Endothelial cell (in vitro differentiated cells): Measurements from ENCODE around the gene SBK2. TPM values are rescaled to one million over a fixed set of nuclear protein-coding genes. Genes with fewer than 3 reads are reported as not detected.
"Not testable (repeated sequence)": the region's sequence is repeated elsewhere in the genome, so short reads cannot be mapped to it uniquely, and the experiment has no call there.

Source experiments
- DNase-seq: peaks from one replicate; pipeline ENCODE4 v3.0.0; 2021; ENCODE audit warnings: low spot score
- H3K27ac Mint-ChIP-seq: one replicate; pipeline ENCODE4 v1.8.0; 2021; ENCODE audit warnings: mixed read lengths, inconsistent platforms; ENCODE audit not compliant: unreplicated experiment
- H3K27me3 Mint-ChIP-seq: one replicate; pipeline ENCODE4 v1.8.0; 2021; ENCODE audit warnings: mild to moderate bottlenecking, moderate library complexity, mixed read lengths, inconsistent platforms; ENCODE audit not compliant: unreplicated experiment
- H3K36me3 Mint-ChIP-seq: one replicate; pipeline ENCODE4 v1.8.0; 2021; ENCODE audit warnings: mild to moderate bottlenecking, low read depth, mixed read lengths, inconsistent platforms; ENCODE audit not compliant: unreplicated experiment
- H3K4me1 Mint-ChIP-seq: one replicate; pipeline ENCODE4 v1.8.0; 2021; ENCODE audit warnings: mild to moderate bottlenecking, mixed read lengths, inconsistent platforms; ENCODE audit not compliant: unreplicated experiment
- H3K4me3 Mint-ChIP-seq: one replicate; pipeline ENCODE4 v1.8.0; 2021; ENCODE audit warnings: mild to moderate bottlenecking, mixed read lengths, inconsistent platforms; ENCODE audit not compliant: unreplicated experiment
- H3K9me3 Mint-ChIP-seq: one replicate; pipeline ENCODE4 v1.8.0; 2021; ENCODE audit warnings: mixed read lengths, inconsistent platforms; ENCODE audit not compliant: unreplicated experiment
- CTCF ChIP-seq: fragments of 200-600 bp; sonication (generic); IDR thresholded peaks from one replicate; pipeline ENCODE4 v1.5.0; 2021; ENCODE audit warnings: antibody characterized with exemption; ENCODE audit not compliant: unreplicated experiment
- total RNA-seq: library from RNA; stranded (reverse); fragmentation: NEBNext Ultra II Directional; extraction: Animal tissue kit (Norgen Biotek cat#: 25700); gene quantifications from one replicate; pipeline ENCODE4 v1.2.1, GENCODE V29; 2021; ENCODE audit not compliant: unreplicated experiment

Gene SBK2
- total RNA-seq, 1 donor from 2014 or later = 0.69 TPM

GRCh38 chr19:55578761-55579747 is 42.1 kb upstream of the SBK2 start:
- H3K27ac Mint-ChIP-seq = peak overlapping the region; percentile 89
- no peaks in the 10 kb centered on the region for H3K9me3 Mint-ChIP-seq
- no peak for DNase-seq
- H3K4me3 Mint-ChIP-seq = peak overlapping the region; percentile 98
- peaks cover 7% of the 10 kb centered on the region for H3K27me3 Mint-ChIP-seq
- H3K36me3 Mint-ChIP-seq = peaks cover 23% of the 10 kb centered on the region
- peaks cover 24% of the 10 kb centered on the region for H3K4me1 Mint-ChIP-seq
- TF ChIP-seq CTCF = no peak

GRCh38 chr19:55578031-55578760 is 41.3 kb upstream of the SBK2 start:
- no peak overlapping the region for H3K4me3 Mint-ChIP-seq
- no peaks in the 10 kb centered on the region for H3K9me3 Mint-ChIP-seq
- no peak for DNase-seq
- peaks cover 23% of the 10 kb centered on the region for H3K36me3 Mint-ChIP-seq
- peaks cover 24% of the 10 kb centered on the region for H3K4me1 Mint-ChIP-seq
- peaks cover 7% of the 10 kb centered on the region for H3K27me3 Mint-ChIP-seq
- TF ChIP-seq CTCF = no peak
- H3K27ac Mint-ChIP-seq = no peak overlapping the region

- no peak for TF ChIP-seq CTCF
- H3K36me3 Mint-ChIP-seq = peaks cover 23% of the 10 kb centered on the region
- no peak for DNase-seq
- H3K9me3 Mint-ChIP-seq = no peaks in the 10 kb centered on the region
- no peak overlapping the region for H3K27ac Mint-ChIP-seq
- H3K27me3 Mint-ChIP-seq = peaks cover 7% of the 10 kb centered on the region
- peaks cover 28% of the 10 kb centered on the region for H3K4me1 Mint-ChIP-seq
- H3K4me3 Mint-ChIP-seq = peak overlapping the region; percentile 85
Measured at GRCh38 chr19:55576746-55577145, 39.8 kb upstream of the SBK2 start.

- H3K27me3 Mint-ChIP-seq, H3K9me3 Mint-ChIP-seq, H3K4me3 Mint-ChIP-seq, DNase-seq, H3K27ac Mint-ChIP-seq: not testable (repeated sequence)
- H3K4me1 Mint-ChIP-seq = peaks cover 14% of the 10 kb centered on the region
- H3K36me3 Mint-ChIP-seq = peaks cover 16% of the 10 kb centered on the region
Measured at GRCh38 chr19:55573929-55574328, 37.0 kb upstream of the SBK2 start.

- not testable (repeated sequence) for H3K27me3 Mint-ChIP-seq, DNase-seq, H3K9me3 Mint-ChIP-seq, H3K36me3 Mint-ChIP-seq, H3K4me1 Mint-ChIP-seq, H3K27ac Mint-ChIP-seq, H3K4me3 Mint-ChIP-seq
Measured at GRCh38 chr19:55569477-55569876, 32.5 kb upstream of the SBK2 start.
